Measurements from ENCODE around the gene P2RY11. TPM values are rescaled to one million over a fixed set of nuclear protein-coding genes. Genes with fewer than 3 reads are reported as not detected.

P2RY11 gene
- polyA plus RNA-seq, 2 of the 4 experiments (the other 2 are of a cell fraction): 1.9 to 6.4 TPM

GRCh38 chr19:10144361-10144760, 32.9 kb downstream of the P2RY11 start:
- DNase-seq (ENCODE audit: low read depth in 1 of 2, low spot score in 1 of 2) (no peak), ATAC-seq (no peak), FAIRE-seq (no peak)
- Histone ChIP-seq H3K4me2 (no peak overlapping the region), H3K4me3 (no peak overlapping the region), H3K27ac (no peak overlapping the region), H3K9me3 (no peaks in the 10 kb centered on the region), H3K4me1 (no peaks in the 10 kb centered on the region)
- 95% methylated on average over 10 of the region's 10 CpGs for WGBS (ENCODE audit: missing lambda C conversion rate)
- POLR2A ChIA-PET: no interaction called here
- TF ChIP-seq CTCF (IDR thresholded peaks at IDR 0.05) (no peak), KDM5A (IDR thresholded peaks at IDR 0.05) (no peak), RFX5 (IDR thresholded peaks at IDR 0.05) (no peak), HDAC2 (IDR thresholded peaks at IDR 0.05) (no peak), RARB (CRISPR knock-in tag; IDR thresholded peaks at IDR 0.05) (no peak), ZSCAN20 (CRISPR knock-in tag; IDR thresholded peaks at IDR 0.05) (no peak), CHD2 (IDR thresholded peaks at IDR 0.05; ENCODE audit: low read length, partially characterized antibody) (no peak), GATA3 (IDR thresholded peaks at IDR 0.05; ENCODE audit: borderline replicate concordance) (no peak)
- TF ChIP-seq, protein P1, sequence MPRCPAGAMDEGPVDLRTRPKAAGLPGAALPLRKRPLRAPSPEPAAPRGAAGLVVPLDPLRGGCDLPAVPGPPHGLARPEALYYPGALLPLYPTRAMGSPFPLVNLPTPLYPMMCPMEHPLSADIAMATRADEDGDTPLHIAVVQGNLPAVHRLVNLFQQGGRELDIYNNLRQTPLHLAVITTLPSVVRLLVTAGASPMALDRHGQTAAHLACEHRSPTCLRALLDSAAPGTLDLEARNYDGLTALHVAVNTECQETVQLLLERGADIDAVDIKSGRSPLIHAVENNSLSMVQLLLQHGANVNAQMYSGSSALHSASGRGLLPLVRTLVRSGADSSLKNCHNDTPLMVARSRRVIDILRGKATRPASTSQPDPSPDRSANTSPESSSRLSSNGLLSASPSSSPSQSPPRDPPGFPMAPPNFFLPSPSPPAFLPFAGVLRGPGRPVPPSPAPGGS (IDR thresholded peaks at IDR 0.05): no peak
- CTCF ChIA-PET: no interaction called here

GRCh38 chr19:10145031-10145430, 33.5 kb downstream of the P2RY11 start:
- no peak overlapping the region for H3K27ac ChIP-seq
- WGBS (ENCODE audit: missing lambda C conversion rate): 100% methylated on average over 8 of the region's 10 CpGs
- H3K4me3 ChIP-seq: no peak overlapping the region
- no peak for ATAC-seq
- no peak for FAIRE-seq
- ChIA-PET CTCF (interaction anchor here (0.6 to 1.0 kb wide), 2 partner anchors 23 to 1124 kb away, joined by 3 read pairs; no protein-coding TSS in a partner anchor), POLR2A (no interaction called here)
- TF ChIP-seq ZNF302 (CRISPR knock-in tag; IDR thresholded peaks at IDR 0.05) (no peak), HEYL (CRISPR knock-in tag; IDR thresholded peaks at IDR 0.05) (no peak), RFX5 (IDR thresholded peaks at IDR 0.05) (no peak), NFE2L2 (conservative IDR thresholded peaks at IDR 0.05; ENCODE audit: low read length) (no peak), RNF2 (IDR thresholded peaks at IDR 0.05; ENCODE audit: borderline replicate concordance, low read depth) (no peak), NR3C1 (IDR thresholded peaks at IDR 0.05) (no peak), MAFK (IDR thresholded peaks at IDR 0.05; ENCODE audit: partially characterized antibody) (no peak), FOXS1 (CRISPR knock-in tag; IDR thresholded peaks at IDR 0.05) (no peak), PHF8 (IDR thresholded peaks at IDR 0.05; ENCODE audit: borderline replicate concordance, low read depth) (no peak), FOSL2 (IDR thresholded peaks at IDR 0.05) (no peak), FOSL2 (CRISPR knock-in tag; IDR thresholded peaks at IDR 0.05) (no peak), CTCF (IDR thresholded peaks at IDR 0.05) (no peak)
- TF ChIP-seq, protein P2, sequence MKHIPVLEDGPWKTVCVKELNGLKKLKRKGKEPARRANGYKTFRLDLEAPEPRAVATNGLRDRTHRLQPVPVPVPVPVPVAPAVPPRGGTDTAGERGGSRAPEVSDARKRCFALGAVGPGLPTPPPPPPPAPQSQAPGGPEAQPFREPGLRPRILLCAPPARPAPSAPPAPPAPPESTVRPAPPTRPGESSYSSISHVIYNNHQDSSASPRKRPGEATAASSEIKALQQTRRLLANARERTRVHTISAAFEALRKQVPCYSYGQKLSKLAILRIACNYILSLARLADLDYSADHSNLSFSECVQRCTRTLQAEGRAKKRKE (CRISPR knock-in tag; IDR thresholded peaks at IDR 0.05; ENCODE audit: low read depth): no peak
- no peak for DNase-seq (ENCODE audit: low read depth in 1 of 2, low spot score in 1 of 2)
- H3K4me1 ChIP-seq: no peaks in the 10 kb centered on the region
- H3K4me2 ChIP-seq: no peak overlapping the region
- no peaks in the 10 kb centered on the region for H3K9me3 ChIP-seq
